OCI-LY1 (cell line): Measurements from ENCODE around the gene CHRNB4.

Source experiments
- EZH2 ChIP-seq: fragments of 200-600 bp; sonication (generic), shearing (Covaris generic); IDR thresholded peaks from 2 replicates; pipeline ENCODE4 v1.8.0; 2017; ENCODE audit warnings: borderline replicate concordance, mixed run types, mild to moderate bottlenecking, antibody characterized with exemption, low read length, moderate library complexity, mixed read lengths
- TF ChIP-seq, protein P1 (sequence below): fragments of 200-600 bp; sonication (generic), shearing (Covaris generic); IDR thresholded peaks from 2 replicates; pipeline ENCODE4 v1.5.1; 2017; ENCODE audit warnings: mild to moderate bottlenecking, antibody characterized with exemption, low read length, moderate library complexity, mixed read lengths

DNA sequence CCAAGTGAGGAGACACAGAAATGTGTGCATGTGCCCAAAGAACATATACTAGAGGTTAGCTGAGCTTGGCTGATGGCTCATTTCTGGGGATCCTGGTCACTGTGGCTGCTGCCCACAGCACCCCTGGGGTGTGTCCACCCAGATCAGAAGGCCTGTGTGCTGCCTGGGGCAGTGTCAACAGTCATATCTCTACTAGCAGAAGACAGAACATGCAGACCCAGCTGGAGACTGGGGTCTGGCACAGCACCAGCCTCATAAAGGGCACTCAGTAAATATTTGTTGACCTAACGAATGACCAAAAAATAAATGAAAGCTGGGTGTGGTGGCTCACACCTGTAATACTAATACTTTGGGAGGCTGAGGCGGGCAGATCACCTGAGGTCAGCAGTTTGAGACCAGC is 36.6 kb downstream of the CHRNB4 start:
- TF ChIP-seq, protein P1, sequence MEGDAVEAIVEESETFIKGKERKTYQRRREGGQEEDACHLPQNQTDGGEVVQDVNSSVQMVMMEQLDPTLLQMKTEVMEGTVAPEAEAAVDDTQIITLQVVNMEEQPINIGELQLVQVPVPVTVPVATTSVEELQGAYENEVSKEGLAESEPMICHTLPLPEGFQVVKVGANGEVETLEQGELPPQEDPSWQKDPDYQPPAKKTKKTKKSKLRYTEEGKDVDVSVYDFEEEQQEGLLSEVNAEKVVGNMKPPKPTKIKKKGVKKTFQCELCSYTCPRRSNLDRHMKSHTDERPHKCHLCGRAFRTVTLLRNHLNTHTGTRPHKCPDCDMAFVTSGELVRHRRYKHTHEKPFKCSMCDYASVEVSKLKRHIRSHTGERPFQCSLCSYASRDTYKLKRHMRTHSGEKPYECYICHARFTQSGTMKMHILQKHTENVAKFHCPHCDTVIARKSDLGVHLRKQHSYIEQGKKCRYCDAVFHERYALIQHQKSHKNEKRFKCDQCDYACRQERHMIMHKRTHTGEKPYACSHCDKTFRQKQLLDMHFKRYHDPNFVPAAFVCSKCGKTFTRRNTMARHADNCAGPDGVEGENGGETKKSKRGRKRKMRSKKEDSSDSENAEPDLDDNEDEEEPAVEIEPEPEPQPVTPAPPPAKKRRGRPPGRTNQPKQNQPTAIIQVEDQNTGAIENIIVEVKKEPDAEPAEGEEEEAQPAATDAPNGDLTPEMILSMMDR = no peak
- TF ChIP-seq EZH2 = no peak
